SK-N-SH (cell line): Measurements from ENCODE around the gene EFCAB8.

Source experiments
- EP300 ChIP-seq, 2 experiments: IDR thresholded peaks; 2 replicates each; pipeline versions ENCODE4 v1.4.0 to v1.6.1; 2012; ENCODE audit warnings: borderline replicate concordance in 1 of 2, low read depth in 1 of 2, low read length in 1 of 2
- RAD21 ChIP-seq: IDR thresholded peaks from 2 replicates; pipeline ENCODE4 v1.6.1; 2012; ENCODE audit warnings: mild to moderate bottlenecking, low read length
- RFX5 ChIP-seq: IDR thresholded peaks from 2 replicates; pipeline ENCODE4 v1.6.1; 2012; ENCODE audit warnings: mild to moderate bottlenecking, improper control_type of control experiment, low read length

GRCh38 chr20:32841174-32841573, 17.5 kb upstream of the EFCAB8 start:
- TF ChIP-seq EP300 (IDR thresholded peaks at IDR 0.05; ENCODE audit: borderline replicate concordance in 1 of 2, low read depth in 1 of 2, low read length in 1 of 2) (no peak), RFX5 (no peak), RAD21 (no peak)
